HCT116 (cell line): ENCODE results near the gene CDC37L1. TPM values are rescaled to one million over a fixed set of nuclear protein-coding genes. Genes with fewer than 3 reads are reported as not detected.

Source experiments
- ATAC-seq: fragments of 200-7000 bp; cut with Tn5 transposase; 2 replicates; pipeline ENCODE4 v1.9.1; 2020; ENCODE audit warnings: mild to moderate bottlenecking, moderate library complexity
- BruUV-seq: library from RNA; stranded (reverse); fragments of 400-500 nt; replicated peaks from 2 replicates; lab custom pipeline; 2021; lab: Mats Ljungman, UMichigan
- CTCF ChIA-PET: fragments of 300-600 bp; sonication (Branson Sonifier 250); formaldehyde crosslinking; loops from one replicate; lab custom pipeline; 2021; ENCODE audit warnings: antibody characterized with exemption; lab: Charles Lee
- POLR2A ChIA-PET: fragments of 300-600, 350-600 bp; sonication (Branson Sonifier 250); formaldehyde crosslinking; loops from one replicate; lab custom pipeline; 2021; ENCODE audit warnings: antibody characterized with exemption; lab: Charles Lee
- RAD21 ChIA-PET, 2 experiments: fragments of 300-600 bp; sonication (Branson Sonifier 250); formaldehyde crosslinking; loops; one replicate each; lab custom pipeline; 2023; ENCODE audit warnings: low total read pairs in 2 of 2; ENCODE audit not compliant: uncharacterized antibody in 2 of 2, unreplicated experiment in 2 of 2, low non-redundant PET in 1 of 2; lab: Charles Lee
- DNase-seq: peaks from one replicate; pipeline ENCODE4 v3.0.0-alpha.2; 2010; ENCODE audit warnings: low read depth, low spot score
- H2AFZ ChIP-seq: fragments of 200-600 bp; shearing (Covaris generic), sonication (generic); 2 replicates; pipeline ENCODE4 v1.6.1; 2017; ENCODE audit warnings: low read depth, mixed run types, mixed read lengths, antibody characterized with exemption, low read length; ENCODE audit not compliant: poor library complexity, severe bottlenecking
- H3K27ac ChIP-seq: 2 replicates; pipeline ENCODE4 v1.5.1; 2012; ENCODE audit warnings: low read depth, low read length
- H3K27me3 ChIP-seq: fragments of 200-600 bp; sonication (generic); 2 replicates; pipeline ENCODE4 v1.6.1; 2016; ENCODE audit warnings: mixed run types, low read length, mixed read lengths; ENCODE audit not compliant: insufficient read depth
- H3K36me3 ChIP-seq, 2 experiments: fragments of 200-500 bp in 1 of 2; fragments of 200-600 bp in 1 of 2; sonication (Bioruptor generic) in 1 of 2; sonication (generic) in 1 of 2; 2 replicates each; pipeline versions ENCODE4 v1.5.1 to v1.6.1; 2014 to 2016; ENCODE audit warnings: low read length in 2 of 2, inconsistent platforms in 1 of 2, mixed read lengths in 1 of 2, mixed run types in 1 of 2; ENCODE audit not compliant: insufficient read depth in 2 of 2, control insufficient read depth in 1 of 2
- H3K4me1 ChIP-seq, 2 experiments: fragments of 200-600 bp in 1 of 2; sonication (generic) in 1 of 2; 2 replicates each; pipeline versions ENCODE4 v1.5.1 to v1.6.1; 2012 to 2017; ENCODE audit warnings: low read length in 2 of 2, inconsistent platforms in 1 of 2, mild to moderate bottlenecking in 1 of 2, mixed read lengths in 1 of 2, mixed run types in 1 of 2, moderate library complexity in 1 of 2; ENCODE audit not compliant: insufficient read depth in 2 of 2, control insufficient read depth in 1 of 2
- H3K4me2 ChIP-seq: fragments of 200-600 bp; sonication (generic); 2 replicates; pipeline ENCODE4 v1.6.1; 2017; ENCODE audit warnings: mixed run types, low read length, mixed read lengths
- H3K4me3 ChIP-seq, 2 experiments: fragments of 200-600 bp in 1 of 2; sonication (generic) in 1 of 2; replicated peaks in 1 of 2; 2 replicates each; pipeline ENCODE4 v1.5.1; 2011 to 2016; ENCODE audit warnings: low read length in 2 of 2, control low read depth in 1 of 2, low read depth in 1 of 2, mild to moderate bottlenecking in 1 of 2, mixed read lengths in 1 of 2, mixed run types in 1 of 2
- H3K79me2 ChIP-seq: fragments of 200-600 bp; sonication (generic); 2 replicates; pipeline ENCODE4 v1.6.1; 2017; ENCODE audit warnings: mild to moderate bottlenecking, mixed run types, low read length, moderate library complexity, mixed read lengths; ENCODE audit not compliant: insufficient read depth
- H3K9ac ChIP-seq: fragments of 200-600 bp; sonication (generic); 2 replicates; pipeline ENCODE4 v1.6.1; 2016; ENCODE audit warnings: low read length, mixed read lengths
- H3K9me2 ChIP-seq: fragments of 200-600 bp; sonication (generic), shearing (Covaris generic); 2 replicates; pipeline ENCODE4 v1.6.1; 2017; ENCODE audit warnings: mixed run types, mild to moderate bottlenecking, moderate library complexity; ENCODE audit not compliant: insufficient read depth
- H3K9me3 ChIP-seq, 2 experiments: fragments of 200-500 bp in 1 of 2; fragments of 200-600 bp in 1 of 2; sonication (Bioruptor generic) in 1 of 2; sonication (generic) in 1 of 2; 2 replicates each; pipeline ENCODE4 v1.6.1; 2014 to 2017; ENCODE audit warnings: low read length in 2 of 2, mixed read lengths in 2 of 2, inconsistent platforms in 1 of 2, low read depth in 1 of 2, mild to moderate bottlenecking in 1 of 2, mixed run types in 1 of 2, moderate library complexity in 1 of 2; ENCODE audit not compliant: control insufficient read depth in 1 of 2, insufficient read depth in 1 of 2
- H4K20me1 ChIP-seq: fragments of 200-600 bp; sonication (generic), shearing (Covaris generic); 2 replicates; pipeline ENCODE4 v1.6.1; 2017; ENCODE audit warnings: mixed run types, mild to moderate bottlenecking, moderate library complexity; ENCODE audit not compliant: insufficient read depth
- CBX3 ChIP-seq: IDR thresholded peaks from 2 replicates; pipeline ENCODE4 v1.6.1; 2012; ENCODE audit warnings: low read depth
- ELF1 ChIP-seq: IDR thresholded peaks from 2 replicates; pipeline ENCODE4 v1.6.1; 2012; ENCODE audit warnings: low read depth, borderline replicate concordance
- FOSL1 ChIP-seq: IDR thresholded peaks from 2 replicates; pipeline ENCODE4 v1.6.1; 2012; ENCODE audit warnings: low read depth
- JUND ChIP-seq: IDR thresholded peaks from 2 replicates; pipeline ENCODE4 v1.6.1; 2012
- RAD21 ChIP-seq: IDR thresholded peaks from 2 replicates; pipeline ENCODE4 v1.6.1; 2012; ENCODE audit warnings: low read depth, mild to moderate bottlenecking
- REST ChIP-seq: IDR thresholded peaks from 2 replicates; pipeline ENCODE4 v1.6.1; 2012; ENCODE audit warnings: low read depth
- SP1 ChIP-seq: IDR thresholded peaks from 2 replicates; pipeline ENCODE4 v1.6.1; 2012; ENCODE audit warnings: low read depth
- SRF ChIP-seq: IDR thresholded peaks from 2 replicates; pipeline ENCODE4 v1.6.1; 2012; ENCODE audit warnings: low read depth
- intact Hi-C: fragments of 100-400 bp; cut with micrococcal nuclease; formaldehyde crosslinking; loops from 2 replicates; pipeline ENCODE4 v1.10.0; 2022
- total RNA-seq: library from RNA; stranded (reverse); gene quantifications from one replicate; pipeline ENCODE4 v1.2.1, GENCODE V29; 2021; ENCODE audit not compliant: unreplicated experiment
- TF ChIP-seq, protein P1 (sequence below): IDR thresholded peaks from 2 replicates; pipeline ENCODE4 v1.6.1; 2012
- TF ChIP-seq, protein P2 (sequence below): IDR thresholded peaks from 2 replicates; pipeline ENCODE4 v1.6.1; 2011; ENCODE audit warnings: mild to moderate bottlenecking, low read length, moderate library complexity; ENCODE audit not compliant: insufficient replicate concordance; ENCODE audit errors: extremely low read depth

CDC37L1 gene
- total RNA-seq, 1 experiment from 2014 or later, result 18.1 TPM

- Histone ChIP-seq H3K36me3 (no peaks in the 10 kb centered on the region), H3K9me2 (no peaks in the 10 kb centered on the region), H3K79me2 (no peaks in the 10 kb centered on the region), H3K9me3 (no peaks in the 10 kb centered on the region), H3K9ac (no peak overlapping the region), H3K4me1 (no peaks in the 10 kb centered on the region), H3K27ac (no peak overlapping the region), H4K20me1 (no peaks in the 10 kb centered on the region), H3K4me3 (no peak overlapping the region), H3K27me3 (no peaks in the 10 kb centered on the region), H3K4me2 (no peak overlapping the region), H2AFZ (no peak overlapping the region)
- TF ChIP-seq JUND (no peak), FOSL1 (no peak), SP1 (no peak), RAD21 (no peak), REST (no peak), ELF1 (no peak), SRF (no peak), CBX3 (no peak)
- TF ChIP-seq, protein P1, sequence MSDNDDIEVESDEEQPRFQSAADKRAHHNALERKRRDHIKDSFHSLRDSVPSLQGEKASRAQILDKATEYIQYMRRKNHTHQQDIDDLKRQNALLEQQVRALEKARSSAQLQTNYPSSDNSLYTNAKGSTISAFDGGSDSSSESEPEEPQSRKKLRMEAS, result no peak
- TF ChIP-seq, protein P2, sequence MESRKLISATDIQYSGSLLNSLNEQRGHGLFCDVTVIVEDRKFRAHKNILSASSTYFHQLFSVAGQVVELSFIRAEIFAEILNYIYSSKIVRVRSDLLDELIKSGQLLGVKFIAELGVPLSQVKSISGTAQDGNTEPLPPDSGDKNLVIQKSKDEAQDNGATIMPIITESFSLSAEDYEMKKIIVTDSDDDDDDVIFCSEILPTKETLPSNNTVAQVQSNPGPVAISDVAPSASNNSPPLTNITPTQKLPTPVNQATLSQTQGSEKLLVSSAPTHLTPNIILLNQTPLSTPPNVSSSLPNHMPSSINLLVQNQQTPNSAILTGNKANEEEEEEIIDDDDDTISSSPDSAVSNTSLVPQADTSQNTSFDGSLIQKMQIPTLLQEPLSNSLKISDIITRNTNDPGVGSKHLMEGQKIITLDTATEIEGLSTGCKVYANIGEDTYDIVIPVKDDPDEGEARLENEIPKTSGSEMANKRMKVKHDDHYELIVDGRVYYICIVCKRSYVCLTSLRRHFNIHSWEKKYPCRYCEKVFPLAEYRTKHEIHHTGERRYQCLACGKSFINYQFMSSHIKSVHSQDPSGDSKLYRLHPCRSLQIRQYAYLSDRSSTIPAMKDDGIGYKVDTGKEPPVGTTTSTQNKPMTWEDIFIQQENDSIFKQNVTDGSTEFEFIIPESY, result no peak
- ChIA-PET POLR2A (no interaction called here), RAD21 (interaction anchor here in 1 of 2 experiments (1.6 kb wide), 1 partner anchor 257 kb away, joined by 6 read pairs; no protein-coding TSS in a partner anchor), CTCF (interaction anchor here (1.3 to 2.3 kb wide), 8 partner anchors 16 to 961 kb away, joined by 4 to 20 read pairs (median 5); no protein-coding TSS in a partner anchor)
- DNase-seq (no peak), ATAC-seq (no peak)
- intact Hi-C loops, result no loop called here
- BruUV-seq, result no TSS peak
Observed at GRCh38 chr9:4639420-4639819, 39.9 kb upstream of the CDC37L1 start.
